ENCODE measurements around the gene CAPS.
"Not testable (repeated sequence)": the region's sequence is repeated elsewhere in the genome, so short reads cannot be mapped to it uniquely, and the experiment has no call there.

The CAPS gene

DNA sequence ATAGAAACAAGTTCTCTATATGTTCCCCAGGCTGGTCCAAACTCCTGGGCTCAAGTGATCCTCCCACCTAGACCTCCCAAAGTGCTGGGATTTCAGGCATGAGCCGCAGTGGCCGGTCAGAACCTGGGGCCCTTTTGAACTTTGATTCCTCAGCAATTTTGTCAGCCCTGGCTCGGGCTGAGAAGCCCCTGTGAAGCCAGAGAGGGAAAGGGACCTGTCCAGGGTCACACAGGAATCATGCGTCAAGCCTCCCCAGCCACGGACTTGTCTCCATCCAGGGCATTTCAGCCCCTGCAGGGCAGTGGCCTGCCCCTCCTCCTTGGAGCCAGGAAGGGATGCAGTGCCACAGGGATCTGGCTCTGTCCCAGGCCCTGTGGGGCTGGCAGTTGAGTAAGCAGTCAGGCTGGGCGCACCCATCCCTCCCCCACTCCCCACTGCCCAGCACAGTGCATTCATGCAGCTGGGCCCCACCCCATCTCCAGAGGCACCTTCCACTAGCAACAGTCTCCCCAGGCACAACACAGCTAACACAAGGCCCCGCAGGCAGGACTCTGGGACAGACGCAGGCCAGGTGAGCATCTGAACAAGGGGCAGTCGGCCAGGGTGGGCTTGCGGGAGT is at the start of gene CAPS:
Gene CAPS (plus strand): TSS at position 516 of the 619 bp plus-strand sequence. CDS start 153 bp downstream, outside the sequence.
- peak; percentile 60 for DNase-seq

DNA sequence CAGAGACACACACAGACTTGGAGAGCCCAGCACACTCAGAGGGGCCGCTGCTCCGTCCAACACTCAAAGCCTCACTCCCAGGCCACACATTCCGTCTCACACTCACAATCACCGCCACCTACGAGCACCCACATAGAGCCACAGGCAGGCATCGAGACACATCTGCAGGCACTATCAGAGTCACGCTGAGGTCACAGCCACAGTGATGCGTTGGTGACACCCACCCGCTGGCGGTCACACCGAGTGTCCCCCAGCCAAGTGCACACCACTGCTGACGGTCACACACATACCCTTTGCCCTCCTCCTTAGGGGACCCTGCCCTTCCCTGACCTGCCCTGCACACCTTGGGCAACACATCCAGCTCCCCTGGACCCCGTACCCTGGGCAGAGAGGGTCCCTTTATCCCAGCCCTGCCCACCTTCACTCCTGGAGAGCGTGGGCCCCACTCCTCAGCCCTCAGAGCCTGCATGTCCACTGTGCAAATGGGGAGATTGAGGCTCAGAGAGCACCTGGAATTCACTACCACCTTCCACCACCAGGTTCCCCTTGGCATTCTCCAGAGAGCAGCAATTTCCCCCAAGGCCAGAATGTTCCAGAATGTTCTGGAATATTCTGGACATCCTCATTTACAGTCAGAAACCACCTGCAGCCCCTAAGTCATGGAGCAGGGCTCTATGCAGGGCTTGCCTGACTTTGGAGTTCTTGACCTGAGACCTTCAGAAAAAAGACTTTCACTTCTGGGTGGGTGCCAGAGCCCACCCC is 49.1 kb upstream of the CAPS start:
- DNase-seq = no peak

DNA sequence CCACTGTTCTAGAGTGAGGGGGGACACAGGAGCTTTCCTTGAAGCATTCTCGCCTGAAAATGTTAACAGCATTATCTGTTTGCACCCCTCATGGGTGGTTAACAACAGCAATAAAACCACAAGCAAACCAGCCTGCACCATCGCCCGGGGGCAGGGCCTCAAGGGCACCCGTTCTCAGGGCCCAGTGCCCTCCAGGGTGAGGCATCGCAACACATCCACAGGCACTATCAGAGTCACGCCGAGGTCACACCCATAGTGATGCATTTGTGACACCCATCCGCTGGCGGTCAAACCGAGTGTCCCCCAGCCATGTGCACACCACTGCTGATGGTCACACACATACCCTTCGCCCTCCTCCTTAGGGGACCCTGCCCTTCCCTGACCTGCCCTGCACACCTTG is 48.3 kb upstream of the CAPS start:
- no peak for DNase-seq

GRCh38 chr19:5867201-5868136 is 46.6 kb upstream of the CAPS start:
- DNase-seq = no peak

- DNase-seq = no peak
Measured at GRCh38 chr19:5870986-5871394, 43.1 kb upstream of the CAPS start.

- no peak for DNase-seq
Measured at GRCh38 chr19:5873617-5874199, 40.3 kb upstream of the CAPS start.

DNA sequence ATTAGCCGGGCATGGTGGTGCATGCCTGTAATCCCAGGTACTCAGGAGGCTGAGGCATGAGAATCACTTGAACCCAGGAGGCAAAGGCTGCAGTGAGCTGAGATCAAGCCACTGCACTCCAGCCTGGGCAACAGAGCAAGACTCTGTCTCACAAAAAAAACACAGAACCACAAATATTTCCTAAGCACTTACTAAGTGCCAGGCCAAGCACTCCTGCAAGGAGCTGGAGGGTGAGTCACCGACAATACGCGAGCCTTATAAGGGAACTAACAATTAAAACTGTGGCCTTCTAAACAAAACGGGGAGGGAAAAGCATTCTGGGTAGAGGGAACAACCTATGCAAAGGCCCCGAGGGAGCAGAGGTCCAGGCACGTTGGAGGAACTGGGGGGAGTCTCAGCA is 39.6 kb upstream of the CAPS start:
- DNase-seq = not testable (repeated sequence)

GRCh38 chr19:5877427-5877826 is 36.6 kb upstream of the CAPS start:
- DNase-seq = no peak

GRCh38 chr19:5877882-5878281 is 36.2 kb upstream of the CAPS start:
- no peak for DNase-seq

DNA sequence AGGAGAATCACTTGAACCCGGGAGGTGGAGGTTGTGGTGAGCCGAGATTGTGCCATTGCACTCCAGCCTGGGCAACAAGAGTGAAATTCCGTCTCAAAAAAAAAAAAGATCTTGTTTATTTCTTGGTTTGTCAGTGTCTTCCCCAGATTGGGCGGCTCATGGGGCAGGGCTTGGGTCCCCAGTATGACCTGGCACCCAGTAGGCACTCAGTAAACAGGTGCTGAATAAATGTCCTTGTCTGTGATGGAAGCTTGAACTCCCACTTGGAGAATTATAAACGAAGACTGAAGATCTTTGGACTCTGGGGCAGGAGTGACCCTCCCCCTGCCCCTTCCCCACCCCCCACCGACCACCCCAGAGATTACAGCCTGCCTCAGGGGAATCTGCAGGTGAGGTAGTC is 33.9 kb upstream of the CAPS start:
- no peak for DNase-seq

GRCh38 chr19:5880604-5881078 is 33.4 kb upstream of the CAPS start:
- no peak for DNase-seq

GRCh38 chr19:5881543-5882299 is 32.3 kb upstream of the CAPS start:
- DNase-seq = no peak

GRCh38 chr19:5882421-5882968 is 31.6 kb upstream of the CAPS start:
- no peak for DNase-seq

DNA sequence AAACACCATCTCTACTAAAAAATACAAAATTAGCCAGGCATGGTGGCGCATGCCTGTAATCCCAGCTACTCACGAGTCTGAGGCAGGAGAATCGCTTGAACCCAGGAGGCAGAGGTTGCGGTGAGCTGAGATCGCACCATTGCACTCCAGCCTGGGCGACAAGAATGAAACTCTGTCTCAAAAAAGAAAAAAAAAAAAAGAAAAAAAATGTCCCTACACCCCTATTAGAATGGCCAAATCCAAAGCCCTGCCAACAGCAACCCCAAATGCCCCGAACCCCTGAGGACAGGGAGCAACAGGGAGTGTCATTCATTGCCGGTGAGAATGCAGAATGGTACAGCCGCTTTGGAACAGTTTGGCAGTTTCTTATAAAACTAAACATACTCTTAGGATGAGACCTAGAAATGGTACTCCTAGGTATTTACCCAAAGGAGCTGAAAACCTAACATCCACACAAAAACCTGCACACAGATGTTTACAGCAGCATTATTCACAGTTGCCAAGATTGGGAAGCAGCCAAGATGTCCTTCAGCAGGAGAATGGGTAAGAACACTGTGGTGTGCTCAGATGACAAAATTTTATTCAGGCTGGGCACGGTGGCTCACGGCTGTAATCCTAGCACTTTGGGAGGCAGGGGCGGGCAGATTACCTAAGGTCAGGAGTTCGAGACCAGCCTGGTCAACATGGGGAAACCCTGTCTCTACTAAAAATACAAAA is 30.7 kb upstream of the CAPS start:
- DNase-seq = not testable (repeated sequence)

- not testable (repeated sequence) for DNase-seq
Measured at GRCh38 chr19:5884065-5884811, 29.8 kb upstream of the CAPS start.

GRCh38 chr19:5889288-5889971 is 24.6 kb upstream of the CAPS start:
- DNase-seq = no peak

DNA sequence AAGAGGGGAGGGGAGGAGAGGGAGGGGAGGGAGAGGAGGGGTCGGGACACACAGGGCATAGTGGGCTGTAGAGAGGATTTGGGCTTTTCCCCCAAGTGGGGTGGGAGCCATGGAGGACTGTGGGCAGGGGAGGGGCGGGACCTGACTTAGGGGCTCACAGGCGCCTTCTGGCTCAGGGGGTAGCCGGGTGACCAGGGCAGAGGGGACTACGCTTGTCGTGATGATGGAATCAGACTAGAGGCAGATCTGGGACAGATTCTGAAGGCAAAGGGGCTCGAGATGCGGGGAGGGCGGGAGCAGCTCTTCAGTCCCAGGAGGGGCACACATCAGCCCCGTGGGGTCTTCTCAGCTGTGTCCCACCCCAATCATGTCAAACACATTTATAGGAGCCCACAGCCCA is 24.0 kb upstream of the CAPS start:
- no peak for DNase-seq

- DNase-seq = no peak
Measured at GRCh38 chr19:5891572-5891937, 22.5 kb upstream of the CAPS start.

DNA sequence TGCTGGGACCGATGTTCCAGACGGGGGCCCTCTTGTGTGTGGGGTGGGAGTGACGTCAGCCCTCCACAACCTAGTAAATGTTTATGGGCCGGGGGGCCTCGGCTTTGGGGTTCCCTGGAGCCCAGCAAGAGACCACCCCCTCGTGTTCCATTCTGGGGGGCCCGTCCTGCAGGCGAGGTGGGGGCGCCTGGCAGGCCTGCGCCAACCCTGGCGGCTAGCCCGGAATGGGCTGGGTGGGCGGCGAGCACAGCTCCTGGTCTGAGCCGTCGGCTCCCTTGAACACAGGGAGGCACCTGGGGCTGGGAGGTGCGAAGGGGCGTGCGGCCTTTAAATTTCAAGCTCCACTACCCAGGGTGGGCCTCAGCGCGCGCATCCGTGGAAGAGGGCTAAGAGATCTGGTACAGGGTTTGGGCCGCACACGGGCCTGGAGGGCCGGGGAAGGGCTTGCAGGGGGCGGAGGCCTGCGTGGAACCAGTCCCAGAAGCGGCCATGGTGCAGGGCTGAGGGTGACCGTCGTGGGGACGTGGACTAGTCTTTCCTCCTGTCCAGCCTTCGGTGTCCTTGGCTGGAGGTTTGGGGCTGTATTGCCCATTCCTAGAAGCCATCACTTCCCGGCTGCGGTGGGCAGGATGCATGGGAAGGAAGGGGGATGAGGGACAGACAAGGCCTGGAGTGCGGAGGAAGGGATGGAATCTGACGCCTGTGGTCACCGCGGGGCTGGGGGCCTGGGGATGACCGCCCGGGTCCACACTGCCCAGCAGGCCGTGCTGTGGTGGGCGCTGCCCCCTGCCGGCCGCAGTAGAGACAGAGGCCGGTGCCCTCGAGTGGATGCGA is 21.9 kb upstream of the CAPS start:
- no peak for DNase-seq
